GM23338 (cell line): ENCODE measurements around the gene CNBD2.

ENCODE experiments used
- TF ChIP-seq, protein P1 (sequence below), 2 experiments: fragments of 200-600 bp in 1 of 2; sonication (generic) in 1 of 2; conservative IDR thresholded peaks; 2 replicates each; pipeline versions ENCODE4 v1.5.1 to v1.6.1; 2016 to 2017; ENCODE audit warnings: antibody characterized with exemption in 2 of 2, low read depth in 2 of 2, mild to moderate bottlenecking in 2 of 2, moderate library complexity in 1 of 2
- TF ChIP-seq, protein P2 (sequence below): IDR thresholded peaks from one replicate; pipeline ENCODE4 v1.6.1; 2018; ENCODE audit warnings: antibody characterized with exemption; ENCODE audit not compliant: unreplicated experiment

DNA sequence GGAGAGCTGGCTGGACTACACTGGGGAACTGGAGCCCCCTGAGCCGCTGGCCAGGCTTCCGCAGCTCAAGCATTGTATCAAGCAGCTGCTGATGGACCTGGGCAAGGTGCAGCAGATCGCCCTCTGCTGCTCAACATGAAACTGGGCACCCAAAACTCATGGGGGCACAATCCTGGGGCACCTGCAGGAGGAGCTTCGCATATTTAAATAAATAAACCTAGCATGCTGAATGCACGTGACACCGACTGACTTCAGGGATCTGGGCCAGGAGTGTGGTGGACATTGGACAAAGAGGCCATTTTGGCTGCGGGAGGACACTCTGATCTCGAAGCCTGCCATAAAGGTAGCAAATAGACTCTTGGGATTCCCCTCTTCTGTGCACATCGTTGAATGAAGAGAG lies 20.9 kb upstream of the CNBD2 start:
- TF ChIP-seq, protein P1, sequence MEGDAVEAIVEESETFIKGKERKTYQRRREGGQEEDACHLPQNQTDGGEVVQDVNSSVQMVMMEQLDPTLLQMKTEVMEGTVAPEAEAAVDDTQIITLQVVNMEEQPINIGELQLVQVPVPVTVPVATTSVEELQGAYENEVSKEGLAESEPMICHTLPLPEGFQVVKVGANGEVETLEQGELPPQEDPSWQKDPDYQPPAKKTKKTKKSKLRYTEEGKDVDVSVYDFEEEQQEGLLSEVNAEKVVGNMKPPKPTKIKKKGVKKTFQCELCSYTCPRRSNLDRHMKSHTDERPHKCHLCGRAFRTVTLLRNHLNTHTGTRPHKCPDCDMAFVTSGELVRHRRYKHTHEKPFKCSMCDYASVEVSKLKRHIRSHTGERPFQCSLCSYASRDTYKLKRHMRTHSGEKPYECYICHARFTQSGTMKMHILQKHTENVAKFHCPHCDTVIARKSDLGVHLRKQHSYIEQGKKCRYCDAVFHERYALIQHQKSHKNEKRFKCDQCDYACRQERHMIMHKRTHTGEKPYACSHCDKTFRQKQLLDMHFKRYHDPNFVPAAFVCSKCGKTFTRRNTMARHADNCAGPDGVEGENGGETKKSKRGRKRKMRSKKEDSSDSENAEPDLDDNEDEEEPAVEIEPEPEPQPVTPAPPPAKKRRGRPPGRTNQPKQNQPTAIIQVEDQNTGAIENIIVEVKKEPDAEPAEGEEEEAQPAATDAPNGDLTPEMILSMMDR (conservative IDR thresholded peaks at IDR 0.05; ENCODE audit: low read depth in 2 of 2): peak; percentile 76 to 82
- TF ChIP-seq, protein P2, sequence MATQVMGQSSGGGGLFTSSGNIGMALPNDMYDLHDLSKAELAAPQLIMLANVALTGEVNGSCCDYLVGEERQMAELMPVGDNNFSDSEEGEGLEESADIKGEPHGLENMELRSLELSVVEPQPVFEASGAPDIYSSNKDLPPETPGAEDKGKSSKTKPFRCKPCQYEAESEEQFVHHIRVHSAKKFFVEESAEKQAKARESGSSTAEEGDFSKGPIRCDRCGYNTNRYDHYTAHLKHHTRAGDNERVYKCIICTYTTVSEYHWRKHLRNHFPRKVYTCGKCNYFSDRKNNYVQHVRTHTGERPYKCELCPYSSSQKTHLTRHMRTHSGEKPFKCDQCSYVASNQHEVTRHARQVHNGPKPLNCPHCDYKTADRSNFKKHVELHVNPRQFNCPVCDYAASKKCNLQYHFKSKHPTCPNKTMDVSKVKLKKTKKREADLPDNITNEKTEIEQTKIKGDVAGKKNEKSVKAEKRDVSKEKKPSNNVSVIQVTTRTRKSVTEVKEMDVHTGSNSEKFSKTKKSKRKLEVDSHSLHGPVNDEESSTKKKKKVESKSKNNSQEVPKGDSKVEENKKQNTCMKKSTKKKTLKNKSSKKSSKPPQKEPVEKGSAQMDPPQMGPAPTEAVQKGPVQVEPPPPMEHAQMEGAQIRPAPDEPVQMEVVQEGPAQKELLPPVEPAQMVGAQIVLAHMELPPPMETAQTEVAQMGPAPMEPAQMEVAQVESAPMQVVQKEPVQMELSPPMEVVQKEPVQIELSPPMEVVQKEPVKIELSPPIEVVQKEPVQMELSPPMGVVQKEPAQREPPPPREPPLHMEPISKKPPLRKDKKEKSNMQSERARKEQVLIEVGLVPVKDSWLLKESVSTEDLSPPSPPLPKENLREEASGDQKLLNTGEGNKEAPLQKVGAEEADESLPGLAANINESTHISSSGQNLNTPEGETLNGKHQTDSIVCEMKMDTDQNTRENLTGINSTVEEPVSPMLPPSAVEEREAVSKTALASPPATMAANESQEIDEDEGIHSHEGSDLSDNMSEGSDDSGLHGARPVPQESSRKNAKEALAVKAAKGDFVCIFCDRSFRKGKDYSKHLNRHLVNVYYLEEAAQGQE: no peak
